Measurements from ENCODE around the gene COL6A6. TPM values are rescaled to one million over a fixed set of nuclear protein-coding genes. Genes with fewer than 3 reads are reported as not detected.

Gene COL6A6
- total and polyA plus RNA-seq, 2 donors (not counting 1 experiment from before 2014, with no cell fraction given), result not detected

DNA sequence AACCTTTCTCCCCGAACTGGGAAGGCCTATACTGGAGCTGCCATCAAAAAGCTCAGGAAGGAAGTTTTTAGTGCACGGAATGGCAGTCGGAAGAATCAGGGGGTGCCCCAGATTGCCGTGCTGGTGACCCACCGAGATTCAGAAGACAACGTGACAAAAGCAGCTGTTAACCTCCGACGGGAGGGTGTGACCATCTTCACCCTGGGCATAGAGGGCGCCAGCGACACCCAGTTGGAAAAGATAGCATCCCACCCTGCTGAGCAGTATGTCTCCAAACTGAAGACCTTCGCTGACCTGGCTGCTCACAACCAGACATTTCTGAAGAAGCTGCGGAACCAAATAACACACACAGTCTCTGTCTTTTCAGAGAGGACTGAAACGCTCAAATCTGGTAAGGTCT is 48.2 kb downstream of the COL6A6 start:
- H3K4me3 ChIP-seq (ENCODE audit: control extremely low read depth in 1 of 5, extremely low read depth in 1 of 5, insufficient read depth in 1 of 5, low read depth in 2 of 5, low read length in 4 of 5), result no peak overlapping the region
- no peak for DNase-seq
- ChIA-PET CTCF (interaction anchor here (0.9 kb wide), 1 partner anchor 12 kb away, joined by 3 read pairs; no protein-coding TSS in a partner anchor), POLR2A (no interaction called here)
- no peak overlapping the region for H3K9ac ChIP-seq (ENCODE audit: low read length)
- no peak overlapping the region for H3K4me3 Mint-ChIP-seq
- 89% methylated on average over 10 of the region's 13 CpGs for WGBS (ENCODE audit: insufficient coverage)
- TF ChIP-seq, protein P1, sequence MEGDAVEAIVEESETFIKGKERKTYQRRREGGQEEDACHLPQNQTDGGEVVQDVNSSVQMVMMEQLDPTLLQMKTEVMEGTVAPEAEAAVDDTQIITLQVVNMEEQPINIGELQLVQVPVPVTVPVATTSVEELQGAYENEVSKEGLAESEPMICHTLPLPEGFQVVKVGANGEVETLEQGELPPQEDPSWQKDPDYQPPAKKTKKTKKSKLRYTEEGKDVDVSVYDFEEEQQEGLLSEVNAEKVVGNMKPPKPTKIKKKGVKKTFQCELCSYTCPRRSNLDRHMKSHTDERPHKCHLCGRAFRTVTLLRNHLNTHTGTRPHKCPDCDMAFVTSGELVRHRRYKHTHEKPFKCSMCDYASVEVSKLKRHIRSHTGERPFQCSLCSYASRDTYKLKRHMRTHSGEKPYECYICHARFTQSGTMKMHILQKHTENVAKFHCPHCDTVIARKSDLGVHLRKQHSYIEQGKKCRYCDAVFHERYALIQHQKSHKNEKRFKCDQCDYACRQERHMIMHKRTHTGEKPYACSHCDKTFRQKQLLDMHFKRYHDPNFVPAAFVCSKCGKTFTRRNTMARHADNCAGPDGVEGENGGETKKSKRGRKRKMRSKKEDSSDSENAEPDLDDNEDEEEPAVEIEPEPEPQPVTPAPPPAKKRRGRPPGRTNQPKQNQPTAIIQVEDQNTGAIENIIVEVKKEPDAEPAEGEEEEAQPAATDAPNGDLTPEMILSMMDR (IDR thresholded peaks at IDR 0.05), result no peak
- TF ChIP-seq EZH2 (IDR thresholded peaks at IDR 0.05; ENCODE audit: borderline replicate concordance, insufficient read depth, low read depth, low read length, poor library complexity, severe bottlenecking), result no peak
- H3K9me3 Mint-ChIP-seq (ENCODE audit: insufficient read depth), result no peaks in the 10 kb centered on the region
- no peak overlapping the region for H3K27ac ChIP-seq (ENCODE audit: low read length in 2 of 2)
- no peaks in the 10 kb centered on the region for H3K27me3 ChIP-seq (replicated peaks in 1 of 4; ENCODE audit: control extremely low read depth in 1 of 4, control insufficient read depth in 3 of 4, insufficient read depth in 4 of 4, low read length in 3 of 4)
- H3K4me1 Mint-ChIP-seq, result no peaks in the 10 kb centered on the region
- no peaks in the 10 kb centered on the region for H4K20me1 ChIP-seq (ENCODE audit: control insufficient read depth, insufficient read depth, low read length, poor library complexity, severe bottlenecking)
- no peaks in the 10 kb centered on the region for H3K79me2 ChIP-seq (ENCODE audit: control insufficient read depth, insufficient read depth, low read length)
- H3K4me1 ChIP-seq (ENCODE audit: control insufficient read depth in 2 of 2, insufficient read depth in 2 of 2, low read length in 2 of 2), result no peaks in the 10 kb centered on the region
- no peak for ATAC-seq (ENCODE audit: low read depth)
- no peak overlapping the region for H2AFZ ChIP-seq (ENCODE audit: insufficient read depth, low read depth, low read length, poor library complexity, severe bottlenecking)
- H3K36me3 ChIP-seq (replicated peaks in 1 of 2; ENCODE audit: control extremely low read depth in 1 of 2, control insufficient read depth in 1 of 2, extremely low read depth in 1 of 2, insufficient read depth in 2 of 2, low read length in 1 of 2), result no peaks in the 10 kb centered on the region
- H3K27ac Mint-ChIP-seq, result no peak overlapping the region
- H3K27me3 Mint-ChIP-seq, result peaks cover 6% of the 10 kb centered on the region
- intact Hi-C loops (cut with micrococcal nuclease), result no loop called here
- no peak overlapping the region for H3K4me2 ChIP-seq (replicated peaks; ENCODE audit: low read depth, low read length, poor library complexity, severe bottlenecking)
- no peaks in the 10 kb centered on the region for H3K9me3 ChIP-seq (ENCODE audit: control extremely low read depth in 1 of 3, control insufficient read depth in 2 of 3, insufficient read depth in 1 of 3, low read length in 2 of 3)

Other genes with a start within 250 kb of the COL6A6 start
- gene COL6A5, start 171.5 kb upstream of the COL6A6 start, total RNA-seq, result not detected in 2 replicates
- not detected in 2 replicates for gene COL6A5, start 171.5 kb upstream of the COL6A6 start, polyA plus RNA-seq
- gene PIK3R4, start 229.7 kb downstream of the COL6A6 start, total RNA-seq, result 27.1 and 32.8 TPM in 2 replicates
- 23.9 and 25.2 TPM in 2 replicates for gene PIK3R4, start 229.7 kb downstream of the COL6A6 start, polyA plus RNA-seq

All from B cell (primary cell).